Astrocyte of the spinal cord (primary cell): ENCODE results near the gene LASP1.

ENCODE experiments used
- DNase-seq: peaks from one replicate; pipeline ENCODE4 v3.0.0; 2011; ENCODE audit warnings: low read depth, low spot score
- H3K4me3 ChIP-seq: 2 replicates; pipeline ENCODE4 v1.5.1; 2011; ENCODE audit warnings: low read depth, mild to moderate bottlenecking, low read length, moderate library complexity
- CTCF ChIP-seq: IDR thresholded peaks from 2 replicates; pipeline ENCODE4 v1.5.1; 2012; ENCODE audit warnings: low read depth, mild to moderate bottlenecking, low read length, inconsistent platforms
- in situ Hi-C: cut with HindIII; loops from 2 replicates; pipeline ENCODE4 v1.10.0; 2017; ENCODE audit warnings: low sequenced_read_pairs

The LASP1 gene

GRCh38 chr17:38889745-38890409, 20.0 kb downstream of the LASP1 start:
- in situ Hi-C loops = no loop called here
- no peak for DNase-seq
- TF ChIP-seq CTCF = no peak
- no peak overlapping the region for H3K4me3 ChIP-seq

GRCh38 chr17:38890410-38890746, 20.5 kb downstream of the LASP1 start:
- H3K4me3 ChIP-seq = no peak overlapping the region
- DNase-seq = no peak
- TF ChIP-seq CTCF = no peak
- in situ Hi-C loops = no loop called here

- H3K4me3 ChIP-seq = no peak overlapping the region
- in situ Hi-C loops = no loop called here
- TF ChIP-seq CTCF = no peak
- no peak for DNase-seq
Observed at GRCh38 chr17:38891441-38891840, 21.6 kb downstream of the LASP1 start.

GRCh38 chr17:38892083-38892482, 22.2 kb downstream of the LASP1 start:
- DNase-seq = no peak
- no peak for TF ChIP-seq CTCF
- in situ Hi-C loops = no loop called here
- H3K4me3 ChIP-seq = no peak overlapping the region

GRCh38 chr17:38892620-38893019, 22.8 kb downstream of the LASP1 start:
- no peak for DNase-seq
- no peak for TF ChIP-seq CTCF
- in situ Hi-C loops = no loop called here
- no peak overlapping the region for H3K4me3 ChIP-seq

GRCh38 chr17:38893113-38893512, 23.3 kb downstream of the LASP1 start:
- TF ChIP-seq CTCF = no peak
- no peak for DNase-seq
- no peak overlapping the region for H3K4me3 ChIP-seq
- in situ Hi-C loops = no loop called here

- DNase-seq = no peak
- in situ Hi-C loops = no loop called here
- no peak for TF ChIP-seq CTCF
- no peak overlapping the region for H3K4me3 ChIP-seq
Observed at GRCh38 chr17:38893607-38894006, 23.7 kb downstream of the LASP1 start.
